HepG2 (cell line): ENCODE measurements around the gene TSHZ1.

ENCODE experiments used
- CTCF ChIP-seq: sonication (generic); formaldehyde crosslinking; IDR thresholded peaks from 2 replicates; pipeline ENCODE4 v1.5.0; 2020; ENCODE audit warnings: mild to moderate bottlenecking, missing genetic modification reagents, moderate library complexity
- FOSL1 ChIP-seq: sonication (generic); formaldehyde crosslinking; IDR thresholded peaks from 2 replicates; pipeline ENCODE4 v1.9.0; 2021; ENCODE audit warnings: missing genetic modification reagents, borderline replicate concordance
- KLF13 ChIP-seq: sonication (generic); formaldehyde crosslinking; IDR thresholded peaks from 2 replicates; pipeline ENCODE4 v1.4.0; 2020; ENCODE audit warnings: mild to moderate bottlenecking, missing genetic modification reagents
- MYC ChIP-seq: sonication (generic); formaldehyde crosslinking; IDR thresholded peaks from 2 replicates; pipeline ENCODE4 v1.9.0; 2021; ENCODE audit warnings: missing genetic modification reagents, borderline replicate concordance
- NR3C1 ChIP-seq: sonication (generic); formaldehyde crosslinking; IDR thresholded peaks from 2 replicates; pipeline ENCODE4 v1.4.0; 2020; ENCODE audit warnings: missing genetic modification reagents
- POLR2A ChIP-seq, 2 experiments: IDR thresholded peaks; 2 replicates each; pipeline ENCODE4 v1.6.1; 2011; ENCODE audit warnings: low read depth in 2 of 2, low read length in 2 of 2, mild to moderate bottlenecking in 1 of 2, moderate library complexity in 1 of 2; ENCODE audit not compliant: insufficient read depth in 1 of 2
- POLR2AphosphoS5 ChIP-seq: IDR thresholded peaks from 2 replicates; pipeline ENCODE4 v1.6.1; 2012; ENCODE audit warnings: low read depth, low read length
- RARA ChIP-seq: IDR thresholded peaks from 2 replicates; pipeline ENCODE4 v1.6.1; 2016; ENCODE audit warnings: missing genetic modification reagents, missing compliant biosample characterization
- SKIL ChIP-seq: sonication (generic); formaldehyde crosslinking; IDR thresholded peaks from 2 replicates; pipeline ENCODE4 v1.8.0; 2022; ENCODE audit warnings: missing genetic modification reagents, mild to moderate bottlenecking, moderate library complexity, borderline replicate concordance
- ZBTB26 ChIP-seq: IDR thresholded peaks from 2 replicates; pipeline ENCODE4 v1.6.1; 2016; ENCODE audit warnings: missing compliant biosample characterization, missing genetic modification reagents, borderline replicate concordance
- ZFP41 ChIP-seq: sonication (generic); formaldehyde crosslinking; IDR thresholded peaks from 2 replicates; pipeline ENCODE4 v1.4.0; 2020; ENCODE audit warnings: mild to moderate bottlenecking, missing genetic modification reagents, borderline replicate concordance

GRCh38 chr18:75176849-75177248 is 33.7 kb upstream of the TSHZ1 start:
- TF ChIP-seq RARA (CRISPR knock-in tag) (no peak), ZFP41 (CRISPR knock-in tag) (no peak), NR3C1 (CRISPR knock-in tag) (no peak), POLR2AphosphoS5 (no peak), FOSL1 (no peak), CTCF (CRISPR knock-in tag) (no peak), KLF13 (no peak), ZBTB26 (CRISPR knock-in tag) (no peak), POLR2A (IDR thresholded peaks at IDR 0.05; ENCODE audit: insufficient read depth in 1 of 2, low read depth in 2 of 2, low read length in 2 of 2) (no peak), SKIL (CRISPR knock-in tag) (no peak), MYC (CRISPR knock-in tag) (no peak)
